ENCODE data around the gene COPRS. TPM values are rescaled to one million over a fixed set of nuclear protein-coding genes. Genes with fewer than 3 reads are reported as not detected.
"Not testable (repeated sequence)": the region's sequence is repeated elsewhere in the genome, so short reads cannot be mapped to it uniquely, and the experiment has no call there.

Gene COPRS
- total RNA-seq, 2 donors from 2014 or later = 72.2 to 83.8 TPM

- intact Hi-C loops (cut with DNase I) = no loop called here
- no peak for ATAC-seq
- H3K4me1 ChIP-seq = no peaks in the 10 kb centered on the region
- WGBS, 2 donors = 72 to 81% methylated on average over 7 of the region's 7 CpGs
- H3K9me3 ChIP-seq = no peaks in the 10 kb centered on the region
- H3K27ac ChIP-seq = no peak overlapping the region
- TF ChIP-seq POLR2A (IDR thresholded peaks at IDR 0.05) = no peak
- TF ChIP-seq CTCF (IDR thresholded peaks at IDR 0.05) = no peak
- H3K36me3 ChIP-seq (replicated peaks in 1 of 2; ENCODE audit: insufficient read depth in 1 of 2, low read depth in 2 of 2) = no peaks in the 10 kb centered on the region
- no peaks in the 10 kb centered on the region for H3K27me3 ChIP-seq
- no peak for DNase-seq
- H3K4me3 ChIP-seq = no peak overlapping the region
These were observed 24.6 kb downstream of the COPRS start for GRCh38 chr17:31834448-31834847.

- WGBS, 2 donors = 77 to 84% methylated on average over 9 of the region's 9 CpGs
- ATAC-seq (no peak), DNase-seq (no peak)
- TF ChIP-seq POLR2A (IDR thresholded peaks at IDR 0.05) (no peak), CTCF (IDR thresholded peaks at IDR 0.05) (no peak)
- no peaks in the 10 kb centered on the region for H3K4me1 ChIP-seq
- H3K27me3 ChIP-seq = no peaks in the 10 kb centered on the region
- no peaks in the 10 kb centered on the region for H3K36me3 ChIP-seq (replicated peaks in 1 of 2; ENCODE audit: insufficient read depth in 1 of 2, low read depth in 2 of 2)
- no peaks in the 10 kb centered on the region for H3K9me3 ChIP-seq
- no peak overlapping the region for H3K4me3 ChIP-seq
- H3K27ac ChIP-seq = no peak overlapping the region
- intact Hi-C loops (cut with DNase I) = no loop called here
These were observed 26.3 kb downstream of the COPRS start for GRCh38 chr17:31832746-31833145.

GRCh38 chr17:31830971-31831858 lies 27.8 kb downstream of the COPRS start:
- Histone ChIP-seq H3K27me3 (no peaks in the 10 kb centered on the region), H3K4me3 (no peak overlapping the region), H3K36me3 (replicated peaks in 1 of 2; ENCODE audit: insufficient read depth in 1 of 2, low read depth in 2 of 2) (no peaks in the 10 kb centered on the region), H3K9me3 (no peaks in the 10 kb centered on the region), H3K4me1 (no peaks in the 10 kb centered on the region), H3K27ac (no peak overlapping the region)
- TF ChIP-seq POLR2A (IDR thresholded peaks at IDR 0.05) (no peak), CTCF (IDR thresholded peaks at IDR 0.05) (no peak)
- ATAC-seq = no peak
- WGBS, 2 donors = 75 to 78% methylated on average over 12 of the region's 12 CpGs
- no peak for DNase-seq
- intact Hi-C loops (cut with DNase I) = no loop called here

GRCh38 chr17:31829649-31830048 lies 29.4 kb downstream of the COPRS start:
- no peak for TF ChIP-seq POLR2A (IDR thresholded peaks at IDR 0.05)
- TF ChIP-seq CTCF (IDR thresholded peaks at IDR 0.05) = no peak
- no peaks in the 10 kb centered on the region for H3K27me3 ChIP-seq
- H3K27ac ChIP-seq = no peak overlapping the region
- ATAC-seq (no peak), DNase-seq (no peak)
- H3K9me3 ChIP-seq = no peaks in the 10 kb centered on the region
- no peaks in the 10 kb centered on the region for H3K36me3 ChIP-seq (replicated peaks in 1 of 2; ENCODE audit: insufficient read depth in 1 of 2, low read depth in 2 of 2)
- intact Hi-C loops (cut with DNase I) = no loop called here
- H3K4me1 ChIP-seq = no peaks in the 10 kb centered on the region
- no peak overlapping the region for H3K4me3 ChIP-seq
- 88 to 96% methylated on average over 3 of the region's 3 CpGs for WGBS, 2 donors

- intact Hi-C loops (cut with DNase I); DNase-seq; H3K4me3 ChIP-seq; H3K4me1 ChIP-seq; H3K9me3 ChIP-seq; H3K27ac ChIP-seq; ATAC-seq; H3K36me3 ChIP-seq (replicated peaks in 1 of 2; ENCODE audit: insufficient read depth in 1 of 2, low read depth in 2 of 2); H3K27me3 ChIP-seq: not testable (repeated sequence)
- 82 to 84% methylated on average over 4 of the region's 4 CpGs for WGBS, 2 donors
These were observed 30.1 kb downstream of the COPRS start for GRCh38 chr17:31828955-31829354.

Measured in body of pancreas (tissue), 4 donors.